DND-41 (cell line): Measurements from ENCODE around the gene TOX3.

Experiments
- ATAC-seq: fragments of 200-7000 bp; cut with Tn5 transposase; 3 replicates; pipeline ENCODE4 v1.9.1; 2021; ENCODE audit warnings: low read depth; ENCODE audit not compliant: insufficient read depth
- DNase-seq: peaks from one replicate; pipeline ENCODE4 v3.0.0-alpha.2; 2020
- H2AFZ ChIP-seq: 2 replicates; pipeline ENCODE4 v1.6.0; 2012; ENCODE audit warnings: low read depth, low read length
- H3K27ac ChIP-seq: 2 replicates; pipeline ENCODE4 v1.5.1; 2012; ENCODE audit warnings: low read length, inconsistent platforms
- H3K27me3 ChIP-seq: fragments of 200-600 bp; sonication (generic); 2 replicates; pipeline ENCODE4 v1.6.0; 2012; ENCODE audit warnings: low read length, mild to moderate bottlenecking, inconsistent platforms; ENCODE audit not compliant: insufficient read depth, poor library complexity
- H3K36me3 ChIP-seq: 2 replicates; pipeline ENCODE4 v1.5.1; 2012; ENCODE audit warnings: low read length, inconsistent platforms; ENCODE audit not compliant: insufficient read depth
- H3K4me1 ChIP-seq: 2 replicates; pipeline ENCODE4 v1.5.1; 2012; ENCODE audit warnings: mild to moderate bottlenecking, low read length; ENCODE audit not compliant: insufficient read depth
- H3K4me2 ChIP-seq: 2 replicates; pipeline ENCODE4 v1.6.0; 2012; ENCODE audit warnings: mild to moderate bottlenecking, moderate library complexity, low read length, inconsistent platforms; ENCODE audit not compliant: insufficient read depth
- H3K4me3 ChIP-seq, 2 experiments: fragments of 200-600 bp in 1 of 2; shearing (Covaris generic) in 1 of 2; 2 replicates each; pipeline ENCODE4 v1.5.1; 2012 to 2016; ENCODE audit warnings: inconsistent platforms in 2 of 2, low read length in 2 of 2, mild to moderate bottlenecking in 2 of 2, low read depth in 1 of 2, moderate library complexity in 1 of 2
- H3K79me2 ChIP-seq: 2 replicates; pipeline ENCODE4 v1.6.0; 2012; ENCODE audit warnings: low read length, inconsistent platforms; ENCODE audit not compliant: insufficient read depth
- H3K9ac ChIP-seq: 2 replicates; pipeline ENCODE4 v1.6.0; 2012; ENCODE audit warnings: low read depth, mild to moderate bottlenecking, inconsistent platforms, low read length, moderate library complexity
- H3K9me3 ChIP-seq: 2 replicates; pipeline ENCODE4 v1.5.1; 2012; ENCODE audit warnings: low read length, moderate library complexity, mild to moderate bottlenecking, inconsistent platforms; ENCODE audit not compliant: insufficient read depth, severe bottlenecking
- H4K20me1 ChIP-seq: 2 replicates; pipeline ENCODE4 v1.6.0; 2012; ENCODE audit warnings: low read length; ENCODE audit not compliant: insufficient read depth
- CTCF ChIP-seq: IDR thresholded peaks from 2 replicates; pipeline ENCODE4 v1.5.1; 2012; ENCODE audit warnings: borderline replicate concordance, low read length, moderate library complexity, mild to moderate bottlenecking; ENCODE audit not compliant: poor library complexity, severe bottlenecking; ENCODE audit errors: extremely low read depth
- EZH2 ChIP-seq: IDR thresholded peaks from 3 replicates; pipeline ENCODE4 v1.6.1; 2012; ENCODE audit warnings: borderline replicate concordance, low read depth, mild to moderate bottlenecking, moderate library complexity, low read length, inconsistent platforms; ENCODE audit not compliant: severe bottlenecking

TOX3 gene

DNA sequence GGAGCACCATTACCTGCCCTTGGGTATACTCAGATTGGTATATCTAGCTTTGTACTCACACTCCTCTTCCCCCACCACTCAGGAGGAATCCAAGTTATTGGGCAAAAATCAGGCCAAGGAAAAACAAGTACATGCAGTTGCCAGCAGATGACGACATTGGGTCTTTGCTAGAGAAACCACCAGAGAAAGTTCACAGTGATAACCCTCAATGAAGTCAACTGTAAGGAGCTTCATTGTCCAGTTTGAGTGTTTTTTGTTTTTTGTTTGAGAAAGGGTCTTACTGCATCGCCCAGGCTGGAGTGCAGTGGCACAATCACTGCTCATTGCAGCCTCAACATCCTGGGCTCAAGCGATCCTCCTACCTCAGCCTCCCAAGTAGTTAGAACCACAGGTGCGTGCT, 34.6 kb upstream of the TOX3 start:
- Histone ChIP-seq H3K4me1 (no peaks in the 10 kb centered on the region), H3K4me2 (no peak overlapping the region), H3K27ac (no peak overlapping the region), H4K20me1 (no peaks in the 10 kb centered on the region), H2AFZ (no peak overlapping the region), H3K79me2 (no peaks in the 10 kb centered on the region), H3K4me3 (no peak overlapping the region), H3K27me3 (peaks cover 6% of the 10 kb centered on the region), H3K36me3 (no peaks in the 10 kb centered on the region), H3K9ac (no peak overlapping the region), H3K9me3 (no peaks in the 10 kb centered on the region)
- ATAC-seq (no peak), DNase-seq (no peak)
- TF ChIP-seq EZH2 (no peak), CTCF (peak; percentile 21)

DNA sequence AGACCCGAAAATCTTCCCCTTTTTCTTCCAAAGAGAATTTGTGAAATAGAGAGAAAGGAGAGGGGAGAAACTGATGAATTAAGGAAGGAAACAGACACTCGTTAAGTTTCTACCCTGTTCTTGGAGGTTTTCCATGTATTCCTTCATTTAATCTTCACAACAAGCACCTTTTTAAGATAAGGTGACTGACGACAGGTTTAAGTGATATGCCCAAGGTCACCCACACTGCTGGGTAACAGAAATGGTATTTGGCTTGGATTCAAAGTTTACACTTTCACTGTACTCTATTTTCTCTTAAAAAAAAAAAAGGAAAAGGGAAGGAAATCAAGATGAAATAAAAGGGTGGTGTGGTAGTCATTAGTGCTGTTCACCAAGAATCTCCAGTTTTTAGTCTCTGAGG, 33.5 kb upstream of the TOX3 start:
- Histone ChIP-seq H3K27me3 (peaks cover 12% of the 10 kb centered on the region), H3K4me2 (no peak overlapping the region), H2AFZ (no peak overlapping the region), H3K27ac (no peak overlapping the region), H3K4me1 (no peaks in the 10 kb centered on the region), H3K36me3 (no peaks in the 10 kb centered on the region), H4K20me1 (no peaks in the 10 kb centered on the region), H3K9ac (no peak overlapping the region), H3K9me3 (no peaks in the 10 kb centered on the region), H3K4me3 (no peak overlapping the region), H3K79me2 (no peaks in the 10 kb centered on the region)
- no peak for ATAC-seq
- no peak for DNase-seq
- TF ChIP-seq EZH2 (no peak), CTCF (no peak)

- H3K27me3 ChIP-seq = peaks cover 15% of the 10 kb centered on the region
- no peak for TF ChIP-seq CTCF
- no peak for TF ChIP-seq EZH2
- no peak overlapping the region for H3K4me2 ChIP-seq
- H3K36me3 ChIP-seq = no peaks in the 10 kb centered on the region
- no peaks in the 10 kb centered on the region for H4K20me1 ChIP-seq
- no peak overlapping the region for H3K27ac ChIP-seq
- H3K79me2 ChIP-seq = no peaks in the 10 kb centered on the region
- no peaks in the 10 kb centered on the region for H3K4me1 ChIP-seq
- H3K9me3 ChIP-seq = no peaks in the 10 kb centered on the region
- H2AFZ ChIP-seq = no peak overlapping the region
- ATAC-seq = no peak
- DNase-seq = no peak
- H3K9ac ChIP-seq = no peak overlapping the region
- no peak overlapping the region for H3K4me3 ChIP-seq
These were observed 32.0 kb upstream of the TOX3 start for GRCh38 chr16:52578829-52579498.
